Spinal cord (tissue), 10 donors: Measurements from ENCODE around the gene ADORA2A. TPM values are rescaled to one million over a fixed set of nuclear protein-coding genes. Genes with fewer than 3 reads are reported as not detected.

Experiments used
- DNase-seq, 6 donors: peaks; one replicate each; pipeline versions ENCODE4 v3.0.0 to v3.0.0-alpha.2; 2013 to 2015; ENCODE audit warnings: low spot score in 6 of 6, low read depth in 4 of 6
- H3K27ac ChIP-seq: one replicate; pipeline ENCODE4 v1.5.1; 2013; ENCODE audit warnings: low read depth, low read length, control low read depth
- H3K27me3 ChIP-seq: one replicate; pipeline ENCODE4 v1.6.1; 2013; ENCODE audit warnings: low read length; ENCODE audit not compliant: control insufficient read depth, insufficient read depth
- H3K36me3 ChIP-seq: one replicate; pipeline ENCODE4 v1.6.1; 2013; ENCODE audit warnings: low read length; ENCODE audit not compliant: control insufficient read depth, insufficient read depth
- H3K4me1 ChIP-seq: one replicate; pipeline ENCODE4 v1.6.1; 2013; ENCODE audit warnings: low read length; ENCODE audit not compliant: control insufficient read depth, insufficient read depth
- H3K4me3 ChIP-seq: one replicate; pipeline ENCODE4 v1.5.1; 2013; ENCODE audit warnings: low read depth, low read length, control low read depth
- H3K9me3 ChIP-seq: one replicate; pipeline ENCODE4 v1.6.1; 2013; ENCODE audit warnings: low read length; ENCODE audit not compliant: control insufficient read depth, insufficient read depth
- WGBS: methylation state at CpG from one replicate; pipeline ENCODE4 v1.1.5; 2013; ENCODE audit warnings: missing lambda C conversion rate; ENCODE audit not compliant: insufficient coverage; 5-methylcytosine and 5-hydroxymethylcytosine counted together
- polyA plus RNA-seq, 2 donors: library from polyadenylated mRNA; unstranded; fragments of 120-200 nt; gene quantifications; one replicate each; pipeline ENCODE4 v1.2.1, GENCODE V29; 2013; ENCODE audit not compliant: insufficient read length in 2 of 2
- total RNA-seq, 2 donors: library from RNA; depleted of rRNA in 1 of 2; stranded (reverse); fragments of 120-200 nt in 1 of 2; fragments of >200 nt in 1 of 2; gene quantifications; one replicate each; pipeline versions ENCODE4 v1.2.3 to v1.2.4, GENCODE V29; 2013 to 2014
- donor health status: healthy.

The ADORA2A gene
- total and polyA plus RNA-seq, 4 donors: 9.6 to 20.9 (median 19.8) TPM

DNA sequence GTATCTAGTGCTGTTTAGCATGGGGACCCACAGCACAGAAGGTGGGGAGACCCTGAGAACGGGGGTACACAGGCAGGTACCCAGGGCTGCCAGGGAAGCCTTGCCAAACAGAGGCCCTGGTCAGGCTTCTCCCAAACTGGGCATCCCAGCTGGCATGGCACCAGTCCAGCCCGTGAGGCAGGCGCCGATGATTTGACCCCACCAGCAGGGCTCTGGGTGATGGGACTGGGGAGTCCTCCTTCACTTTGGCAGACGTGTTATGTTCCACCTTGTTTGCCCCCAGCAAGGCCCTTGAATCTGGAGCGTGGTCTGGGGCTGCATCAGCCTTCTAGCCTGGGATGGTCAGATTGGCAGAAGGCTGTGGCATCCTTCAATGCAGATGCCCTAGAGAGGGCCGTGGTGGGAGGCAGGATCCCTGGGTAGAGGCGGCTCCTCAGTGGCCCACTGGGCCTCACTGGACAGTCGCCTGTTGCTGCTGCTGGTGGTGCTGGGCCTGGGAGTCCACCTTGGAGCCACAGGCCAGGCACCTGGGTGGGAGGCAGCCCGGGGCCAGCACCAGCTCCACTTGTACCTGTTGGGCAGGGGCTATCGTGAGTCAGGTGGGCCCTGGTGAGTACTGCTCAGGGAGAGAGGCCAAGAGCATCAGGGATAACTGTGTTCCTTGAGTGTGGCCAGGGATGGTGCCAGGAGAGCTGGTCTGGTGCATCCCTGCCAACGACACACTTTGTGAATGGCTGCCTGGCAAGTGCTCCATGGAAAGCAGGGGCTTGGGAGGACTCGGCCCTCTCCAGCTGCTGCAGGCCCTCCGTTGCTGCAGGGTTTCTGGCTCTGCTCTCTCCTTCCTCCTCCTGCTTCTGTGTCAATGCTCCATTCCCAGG, 3.3 kb downstream of the ADORA2A start:
- Histone ChIP-seq H3K27me3 (no peaks in the 10 kb centered on the region), H3K9me3 (no peaks in the 10 kb centered on the region), H3K27ac (peak overlapping the region; percentile 1), H3K4me1 (peaks cover 77% of the 10 kb centered on the region), H3K4me3 (no peak overlapping the region), H3K36me3 (peaks cover 21% of the 10 kb centered on the region)
- DNase-seq: peak in 3 of 6 donors; percentile 19 to 71 (median 34)
- 58% methylated on average over 14 of the region's 14 CpGs for WGBS

DNA sequence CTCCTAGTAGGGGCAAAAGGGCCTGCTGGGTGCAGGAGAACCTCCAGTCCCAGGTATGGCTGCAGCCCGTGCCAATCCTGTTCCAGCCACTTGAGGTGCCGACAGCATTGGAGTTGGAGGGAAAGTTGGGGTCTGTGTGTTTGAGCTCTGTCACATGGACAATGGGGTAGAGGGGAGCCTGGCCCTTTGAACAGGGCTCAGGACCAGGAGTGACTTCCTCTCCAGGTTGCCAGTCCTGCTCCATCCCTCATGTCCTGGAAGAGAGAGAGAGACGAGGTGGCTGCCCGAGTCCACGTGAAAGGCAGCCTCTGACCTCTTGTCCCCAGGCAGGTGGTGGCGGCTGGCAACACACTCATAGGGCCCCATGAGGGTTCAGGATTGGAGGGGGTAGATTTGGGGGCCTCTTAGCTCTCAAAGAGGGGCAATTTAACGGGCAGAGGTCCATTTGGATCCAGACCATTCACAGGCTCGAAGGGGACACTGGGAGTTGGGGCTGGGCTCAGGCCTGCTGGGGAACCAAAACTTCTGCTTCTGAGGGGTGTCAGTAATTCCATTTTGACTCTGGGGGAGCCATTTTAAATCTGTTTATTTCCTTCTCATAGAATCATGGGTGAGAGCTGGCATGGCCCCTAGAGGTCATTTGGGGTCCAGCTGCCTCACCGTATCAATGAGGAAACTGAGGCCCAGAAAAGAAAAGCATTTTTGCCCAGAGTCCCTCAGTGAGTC, 4.1 kb downstream of the ADORA2A start:
- Histone ChIP-seq H3K4me3 (no peak overlapping the region), H3K9me3 (no peaks in the 10 kb centered on the region), H3K27me3 (no peaks in the 10 kb centered on the region), H3K4me1 (peaks cover 84% of the 10 kb centered on the region), H3K36me3 (peaks cover 21% of the 10 kb centered on the region), H3K27ac (peak overlapping the region; percentile 49)
- DNase-seq: no peak
- 74% methylated on average over 5 of the region's 9 CpGs for whole genome bisulfite sequencing

DNA sequence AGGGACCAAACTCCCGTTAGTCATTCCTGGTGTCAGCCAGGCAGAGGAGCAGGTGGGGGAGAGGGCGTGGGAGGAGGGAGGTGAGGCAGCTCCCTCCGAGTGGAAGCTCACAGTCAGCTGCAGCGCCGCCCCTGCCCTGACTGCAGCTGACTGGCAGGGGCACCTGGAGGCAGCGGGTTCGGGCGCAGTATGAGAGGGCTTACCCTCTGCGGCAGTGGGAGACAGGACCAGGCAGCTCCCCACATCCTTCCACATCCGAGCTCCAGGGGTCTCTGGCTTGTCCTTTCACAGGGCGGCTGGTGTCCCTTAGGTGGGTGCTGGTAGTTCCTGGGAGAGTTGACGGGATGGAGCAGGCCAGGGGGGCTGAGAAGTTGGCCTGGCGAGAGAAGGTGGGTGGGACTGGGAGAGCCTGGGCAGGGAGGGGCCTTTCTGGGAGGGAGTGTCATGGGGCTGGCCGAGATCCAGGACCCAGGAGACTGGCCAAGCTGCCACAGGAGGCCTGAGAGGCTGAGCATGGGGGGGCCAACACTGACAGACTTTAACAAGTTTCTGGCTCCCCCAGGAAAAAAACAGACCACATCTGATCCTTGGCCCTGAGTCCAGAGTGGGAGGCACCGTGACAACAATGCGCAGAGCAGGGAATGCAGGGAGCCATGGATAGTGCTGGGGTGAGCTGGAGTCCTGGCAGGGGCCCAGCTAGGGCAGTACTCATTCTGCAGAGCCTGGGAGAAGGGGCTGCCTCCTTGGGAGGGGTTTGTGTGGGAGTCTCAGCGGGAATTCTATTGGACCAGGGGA, 4.9 kb downstream of the ADORA2A start:
- Histone ChIP-seq H3K4me3 (no peak overlapping the region), H3K9me3 (no peaks in the 10 kb centered on the region), H3K27me3 (no peaks in the 10 kb centered on the region), H3K36me3 (peaks cover 17% of the 10 kb centered on the region), H3K27ac (peak overlapping the region; percentile 49), H3K4me1 (peaks cover 84% of the 10 kb centered on the region)
- DNase-seq: peak in 5 of 6 donors; percentile 15 to 84 (median 36)
- WGBS: 63% methylated on average over 14 of the region's 17 CpGs

DNA sequence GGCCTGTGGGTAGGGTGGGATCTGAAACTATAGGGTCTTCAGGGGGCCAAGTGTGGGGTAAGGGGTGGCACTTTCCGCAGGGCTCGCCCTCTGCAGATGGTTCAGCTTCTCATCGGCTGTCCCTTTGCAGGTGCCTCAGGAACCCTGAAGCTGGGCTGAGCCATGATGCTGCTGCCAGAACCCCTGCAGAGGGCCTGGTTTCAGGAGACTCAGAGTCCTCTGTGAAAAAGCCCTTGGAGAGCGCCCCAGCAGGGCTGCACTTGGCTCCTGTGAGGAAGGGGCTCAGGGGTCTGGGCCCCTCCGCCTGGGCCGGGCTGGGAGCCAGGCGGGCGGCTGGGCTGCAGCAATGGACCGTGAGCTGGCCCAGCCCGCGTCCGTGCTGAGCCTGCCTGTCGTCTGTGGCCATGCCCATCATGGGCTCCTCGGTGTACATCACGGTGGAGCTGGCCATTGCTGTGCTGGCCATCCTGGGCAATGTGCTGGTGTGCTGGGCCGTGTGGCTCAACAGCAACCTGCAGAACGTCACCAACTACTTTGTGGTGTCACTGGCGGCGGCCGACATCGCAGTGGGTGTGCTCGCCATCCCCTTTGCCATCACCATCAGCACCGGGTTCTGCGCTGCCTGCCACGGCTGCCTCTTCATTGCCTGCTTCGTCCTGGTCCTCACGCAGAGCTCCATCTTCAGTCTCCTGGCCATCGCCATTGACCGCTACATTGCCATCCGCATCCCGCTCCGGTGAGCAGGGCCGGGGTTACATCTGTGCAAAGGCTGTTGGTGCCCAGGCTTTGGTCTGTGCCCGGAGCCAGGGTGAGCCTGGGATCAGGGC, 5.8 kb downstream of the ADORA2A start:
- Histone ChIP-seq H3K9me3 (no peaks in the 10 kb centered on the region), H3K4me3 (no peak overlapping the region), H3K27ac (peak overlapping the region; percentile 47), H3K27me3 (no peaks in the 10 kb centered on the region), H3K4me1 (peaks cover 80% of the 10 kb centered on the region), H3K36me3 (peaks cover 10% of the 10 kb centered on the region)
- WGBS: 77% methylated on average over 34 of the region's 34 CpGs
- no peak for DNase-seq

DNA sequence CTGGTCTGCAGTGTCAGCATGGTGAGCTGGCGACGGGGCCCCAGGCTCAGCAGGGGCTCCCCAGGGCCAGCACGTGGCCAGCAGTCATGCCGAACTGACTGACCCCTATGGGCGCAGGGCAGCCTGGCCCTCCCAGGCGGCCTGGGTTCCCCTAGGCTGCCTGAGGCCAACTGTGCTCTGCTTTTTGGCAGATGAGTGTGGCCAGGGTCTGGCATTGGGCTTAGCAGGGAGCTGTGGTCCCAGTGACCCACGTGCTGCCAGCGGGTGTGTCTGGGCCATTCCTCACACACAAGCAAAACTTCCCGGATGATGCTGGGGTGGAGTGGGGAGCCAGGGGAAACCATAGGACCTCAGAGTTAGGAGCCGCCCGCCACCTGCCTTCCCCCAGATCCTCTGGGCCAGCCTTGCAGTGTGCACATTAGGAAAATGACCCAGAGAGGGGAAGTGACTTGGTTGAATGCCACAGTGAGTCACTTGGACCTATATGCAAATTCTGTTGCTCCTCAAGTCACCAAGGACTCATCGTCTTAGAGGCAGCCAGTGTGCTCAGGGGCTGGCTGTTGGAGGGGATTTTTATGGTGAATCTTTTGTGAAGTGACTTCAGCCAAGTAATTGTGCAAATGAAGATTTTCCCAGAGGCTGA, 6.5 kb downstream of the ADORA2A start:
- Histone ChIP-seq H3K4me3 (no peak overlapping the region), H3K27me3 (no peaks in the 10 kb centered on the region), H3K9me3 (no peaks in the 10 kb centered on the region), H3K27ac (peak overlapping the region; percentile 47), H3K4me1 (peaks cover 75% of the 10 kb centered on the region), H3K36me3 (peaks cover 10% of the 10 kb centered on the region)
- DNase-seq: no peak
- WGBS: 83% methylated on average over 6 of the region's 12 CpGs

GRCh38 chr22:24434471-24435322, 7.3 kb downstream of the ADORA2A start:
- H3K9me3 ChIP-seq: no peaks in the 10 kb centered on the region
- H3K27ac ChIP-seq: peak overlapping the region; percentile 69
- H3K4me3 ChIP-seq: no peak overlapping the region
- peaks cover 69% of the 10 kb centered on the region for H3K4me1 ChIP-seq
- H3K36me3 ChIP-seq: peaks cover 10% of the 10 kb centered on the region
- H3K27me3 ChIP-seq: no peaks in the 10 kb centered on the region
- WGBS: 78% methylated on average over 16 of the region's 16 CpGs
- DNase-seq: peak in 1 of 6 donors; percentile 46

GRCh38 chr22:24435323-24435645, 7.9 kb downstream of the ADORA2A start:
- Histone ChIP-seq H3K9me3 (no peaks in the 10 kb centered on the region), H3K27ac (peak overlapping the region; percentile 69), H3K27me3 (no peaks in the 10 kb centered on the region), H3K4me3 (no peak overlapping the region), H3K4me1 (peaks cover 63% of the 10 kb centered on the region), H3K36me3 (peaks cover 10% of the 10 kb centered on the region)
- WGBS: no CpG with 5 or more reads among the region's 2 CpGs
- no peak for DNase-seq

DNA sequence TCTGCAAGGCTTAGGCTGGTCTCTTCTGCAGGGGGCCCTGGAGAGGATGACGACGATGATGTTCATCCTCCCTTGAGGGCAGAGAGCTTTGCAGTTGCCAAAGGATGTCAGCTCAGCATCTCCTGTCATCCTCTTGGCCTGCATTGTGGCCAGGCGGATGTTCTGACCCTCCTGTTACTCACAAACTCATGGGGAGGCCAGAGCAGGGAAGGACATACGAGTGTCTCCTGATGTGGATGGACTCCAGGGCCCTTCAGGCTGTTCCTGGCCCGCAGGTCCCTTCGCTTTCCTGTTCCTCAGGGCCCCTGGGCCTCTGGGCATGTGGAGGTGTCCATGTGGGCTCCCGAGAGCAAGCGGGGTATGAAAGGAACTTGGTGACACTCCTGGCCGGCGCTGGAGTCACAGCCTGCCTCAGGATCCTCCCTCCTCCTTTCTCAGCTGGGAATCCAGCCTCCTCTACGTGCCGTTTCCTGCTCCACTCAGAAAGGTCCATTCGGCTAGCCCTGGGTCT, 8.5 kb downstream of the ADORA2A start:
- Histone ChIP-seq H3K36me3 (peaks cover 13% of the 10 kb centered on the region), H3K9me3 (no peaks in the 10 kb centered on the region), H3K27me3 (no peaks in the 10 kb centered on the region), H3K27ac (peak overlapping the region; percentile 69), H3K4me3 (no peak overlapping the region), H3K4me1 (peaks cover 57% of the 10 kb centered on the region)
- DNase-seq: no peak
- WGBS: 84% methylated on average over 13 of the region's 13 CpGs
